ENCODE results near the gene HDAC10.
"Not testable (repeated sequence)": the region's sequence is repeated elsewhere in the genome, so short reads cannot be mapped to it uniquely, and the experiment has no call there.

The HDAC10 gene

GRCh38 chr22:50216055-50216683, 34.9 kb downstream of the HDAC10 start:
- no peak for DNase-seq

GRCh38 chr22:50215297-50216054, 35.6 kb downstream of the HDAC10 start:
- no peak for DNase-seq

- no peak for DNase-seq
Measured at GRCh38 chr22:50213263-50213662, 37.8 kb downstream of the HDAC10 start.

GRCh38 chr22:50211147-50211546, 39.9 kb downstream of the HDAC10 start:
- no peak for DNase-seq

GRCh38 chr22:50210378-50211139, 40.5 kb downstream of the HDAC10 start:
- no peak for DNase-seq

- DNase-seq: peak; percentile 14
Measured at GRCh38 chr22:50209893-50210292, 41.2 kb downstream of the HDAC10 start.

- DNase-seq: no peak
Measured at GRCh38 chr22:50208939-50209892, 41.8 kb downstream of the HDAC10 start.

- DNase-seq: no peak
Measured at GRCh38 chr22:50208430-50208938, 42.6 kb downstream of the HDAC10 start.

- no peak for DNase-seq
Measured at GRCh38 chr22:50207383-50208140, 43.5 kb downstream of the HDAC10 start.

- no peak for DNase-seq
Measured at GRCh38 chr22:50206599-50206998, 44.5 kb downstream of the HDAC10 start.

GRCh38 chr22:50205781-50206569, 45.1 kb downstream of the HDAC10 start:
- no peak for DNase-seq

GRCh38 chr22:50204998-50205397, 46.1 kb downstream of the HDAC10 start:
- not testable (repeated sequence) for DNase-seq

- no peak for DNase-seq
Measured at GRCh38 chr22:50204571-50204970, 46.5 kb downstream of the HDAC10 start.

- DNase-seq: no peak
Measured at GRCh38 chr22:50203288-50203687, 47.8 kb downstream of the HDAC10 start.

GRCh38 chr22:50202130-50202666, 48.9 kb downstream of the HDAC10 start:
- no peak for DNase-seq

- peak; percentile 46 for DNase-seq
Measured at GRCh38 chr22:50201191-50202129, 49.6 kb downstream of the HDAC10 start.

- DNase-seq: peak; percentile 86
Measured at GRCh38 chr22:50200461-50201190, 50.4 kb downstream of the HDAC10 start, which contains the start of gene SELENOO. SELENOO (plus strand) TSS chr22:50201011; CDS start chr22:50201037, 26 bp downstream.

- no peak for DNase-seq
Measured at GRCh38 chr22:50199829-50200460, 51.1 kb downstream of the HDAC10 start.

All from NCI-H146 (cell line).